GM19099 (cell line): ENCODE data around the gene KANK4.

ENCODE experiments used
- POLR2A ChIP-seq: IDR thresholded peaks from 3 replicates; pipeline ENCODE4 v1.6.1; 2011; ENCODE audit warnings: low read depth; ENCODE audit not compliant: insufficient read length; ENCODE audit errors: extremely low read depth

KANK4 gene

DNA sequence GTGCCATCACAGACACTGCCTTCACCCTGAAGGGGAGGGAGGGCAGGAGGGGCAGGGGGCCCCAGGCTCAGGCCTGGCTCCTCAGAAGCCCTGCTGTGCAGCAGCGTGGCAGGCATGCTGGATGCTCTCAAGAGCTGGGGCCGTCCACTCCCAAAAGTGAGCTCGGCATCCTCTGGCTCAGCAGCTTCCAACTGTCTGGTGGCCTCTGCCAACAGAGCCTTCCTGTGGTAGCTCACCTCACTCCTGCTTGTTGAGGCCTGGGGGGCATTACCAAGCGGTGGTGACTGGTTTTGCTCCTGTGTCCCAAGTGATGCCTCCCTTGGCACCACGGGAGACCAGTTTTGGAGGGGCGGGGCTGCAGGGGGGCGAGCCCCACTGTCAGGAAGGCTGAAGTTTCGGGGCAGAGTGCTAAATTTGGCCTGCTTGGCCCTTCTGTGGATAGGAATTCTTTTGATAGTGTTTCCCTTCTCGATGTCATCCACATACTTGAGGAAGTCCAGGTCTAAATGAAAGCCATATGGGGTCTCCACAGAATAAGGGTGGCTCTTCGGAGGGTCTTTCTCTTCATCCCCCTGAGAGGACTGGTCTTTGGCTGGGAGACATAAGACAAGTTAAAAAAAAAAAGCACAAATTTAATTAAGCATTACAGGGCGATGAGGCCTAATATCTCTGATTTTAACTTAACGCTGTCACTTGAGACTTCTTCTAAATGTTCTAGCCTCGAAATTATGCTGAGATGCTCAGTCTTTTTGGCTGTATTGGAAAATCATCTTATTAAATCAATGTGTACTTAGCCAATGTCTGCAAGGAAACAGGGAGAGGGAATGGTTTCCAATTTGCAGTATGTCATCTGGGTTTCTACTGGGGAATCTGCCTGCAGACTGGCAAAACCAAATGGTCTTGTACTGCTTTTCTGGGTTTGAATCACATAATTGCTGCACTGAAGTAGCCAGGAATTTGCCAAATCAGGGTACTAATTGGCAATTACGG is 44.4 kb downstream of the KANK4 start:
- TF ChIP-seq POLR2A: no peak

DNA sequence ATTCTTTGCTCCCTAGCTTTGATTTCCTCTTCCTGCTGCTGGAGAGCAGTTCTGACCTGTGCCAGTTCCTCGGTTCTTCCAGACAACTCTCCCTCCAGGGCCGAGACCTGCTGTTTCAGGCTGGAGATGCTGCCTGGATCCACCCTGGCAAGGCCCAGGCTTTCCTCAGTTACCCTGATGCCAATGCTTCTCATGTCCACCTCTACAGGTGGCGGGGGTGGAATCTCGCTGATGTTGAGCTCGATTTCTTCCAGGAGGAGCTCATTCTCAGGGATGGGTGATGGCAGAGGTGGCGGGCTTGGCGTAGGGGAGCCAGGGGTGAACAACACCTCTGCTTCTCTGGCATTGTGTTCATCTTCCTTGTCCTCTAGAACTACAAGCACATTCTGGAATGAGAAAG is 45.3 kb downstream of the KANK4 start:
- no peak for TF ChIP-seq POLR2A

DNA sequence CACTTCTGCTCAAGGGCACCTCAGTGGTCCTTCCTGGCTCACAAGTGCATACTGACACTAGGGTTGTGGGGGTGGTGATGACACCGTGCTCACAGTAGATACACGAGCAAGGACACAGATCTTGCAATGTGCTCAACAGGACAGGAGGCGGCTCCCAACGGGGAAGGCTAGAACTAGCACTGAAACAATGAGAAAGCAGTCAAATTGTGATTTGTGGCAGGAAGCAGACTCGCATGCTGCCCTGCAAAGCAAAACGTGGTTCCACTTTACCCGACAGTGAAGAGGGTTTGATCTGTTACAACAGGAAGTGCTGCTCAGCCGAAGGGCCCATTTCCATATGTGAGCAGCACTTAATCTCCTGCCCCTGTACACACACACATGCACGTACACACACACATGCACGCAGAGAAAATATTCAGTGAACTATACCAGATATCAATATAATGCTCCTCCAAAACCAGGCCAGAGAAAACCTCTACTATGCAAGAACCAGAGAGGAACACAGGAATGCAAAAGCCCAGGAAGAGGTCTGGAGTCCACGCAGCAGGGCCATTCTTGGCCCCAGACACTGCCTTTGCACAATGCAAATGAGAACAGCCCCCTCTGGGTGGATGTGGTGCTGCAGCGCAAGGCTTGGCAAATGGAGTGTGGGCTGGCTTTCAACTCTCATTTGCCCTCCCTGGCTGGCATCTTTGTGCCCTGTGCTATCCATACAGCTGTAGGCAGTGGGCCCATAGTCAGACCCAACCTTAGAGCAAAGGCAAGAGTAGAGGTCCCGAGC is 47.1 kb downstream of the KANK4 start:
- no peak for TF ChIP-seq POLR2A

DNA sequence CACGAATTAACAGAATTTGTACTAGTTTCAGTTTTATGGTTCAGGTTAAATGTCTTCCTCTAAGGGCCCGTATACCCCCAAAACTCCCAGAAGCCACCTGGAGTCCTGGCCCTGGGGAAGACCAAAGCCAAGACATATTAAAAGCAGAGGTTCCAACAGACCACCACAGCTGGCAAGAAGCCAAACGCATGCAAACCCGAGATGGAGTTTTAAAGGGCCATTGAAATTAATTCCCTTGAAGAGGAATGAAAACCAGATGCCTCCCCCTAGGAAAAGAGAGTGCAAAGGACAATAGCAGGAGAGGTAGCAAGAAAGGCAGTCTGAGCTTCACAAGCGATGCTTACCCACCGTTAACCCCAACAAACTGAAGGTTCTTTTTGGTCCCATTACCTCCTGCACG is 48.1 kb downstream of the KANK4 start:
- TF ChIP-seq POLR2A: no peak

DNA sequence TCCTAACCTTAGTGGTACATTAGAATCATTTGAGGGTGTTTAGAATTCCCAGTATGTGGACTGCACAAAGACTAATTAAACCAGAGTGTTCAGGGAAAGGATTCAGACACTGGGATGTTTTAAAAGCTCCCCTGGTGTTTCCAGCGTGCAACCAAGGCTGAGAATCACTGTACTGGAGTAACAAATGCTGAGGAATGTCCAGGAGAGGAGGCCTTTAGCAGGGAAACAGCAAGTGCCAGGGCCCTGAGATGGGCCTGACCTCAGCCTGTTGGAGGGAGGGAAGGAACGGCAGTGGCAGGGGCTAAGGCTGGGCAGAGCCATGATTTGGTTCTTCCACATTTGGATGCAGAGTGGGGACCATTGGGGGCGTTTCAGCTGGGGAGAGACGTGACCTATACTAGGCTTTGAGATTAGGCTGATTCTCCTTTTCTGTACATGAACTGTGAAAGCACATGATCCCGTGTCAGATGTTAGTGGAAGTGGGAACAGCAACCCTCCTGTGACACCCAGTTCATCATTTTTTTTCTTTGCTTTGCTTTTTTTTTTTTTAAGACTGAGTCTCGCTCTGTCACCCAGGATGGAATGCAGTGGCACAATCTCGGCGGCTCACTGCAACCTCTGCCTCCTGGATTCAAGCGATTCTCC is 49.3 kb downstream of the KANK4 start:
- TF ChIP-seq POLR2A: no peak

DNA sequence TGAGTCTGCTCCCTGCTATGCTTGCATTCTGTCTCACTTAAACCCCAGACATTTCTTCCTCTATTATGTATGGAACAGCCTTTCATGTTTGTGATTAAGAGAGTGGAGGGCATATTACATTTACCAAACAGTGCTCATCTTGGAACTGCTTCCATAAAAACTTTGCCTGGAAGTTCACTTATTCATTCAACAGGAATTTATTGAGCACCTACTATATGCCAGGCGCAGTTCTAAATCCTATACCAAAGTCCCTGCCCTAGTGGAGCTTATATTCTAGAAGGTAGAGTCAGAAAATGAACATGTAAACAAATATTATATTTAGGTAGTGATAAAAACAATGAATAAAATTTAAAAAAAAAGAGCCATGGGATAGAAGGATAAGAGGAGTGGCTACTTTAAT is 49.8 kb downstream of the KANK4 start:
- no peak for TF ChIP-seq POLR2A

DNA sequence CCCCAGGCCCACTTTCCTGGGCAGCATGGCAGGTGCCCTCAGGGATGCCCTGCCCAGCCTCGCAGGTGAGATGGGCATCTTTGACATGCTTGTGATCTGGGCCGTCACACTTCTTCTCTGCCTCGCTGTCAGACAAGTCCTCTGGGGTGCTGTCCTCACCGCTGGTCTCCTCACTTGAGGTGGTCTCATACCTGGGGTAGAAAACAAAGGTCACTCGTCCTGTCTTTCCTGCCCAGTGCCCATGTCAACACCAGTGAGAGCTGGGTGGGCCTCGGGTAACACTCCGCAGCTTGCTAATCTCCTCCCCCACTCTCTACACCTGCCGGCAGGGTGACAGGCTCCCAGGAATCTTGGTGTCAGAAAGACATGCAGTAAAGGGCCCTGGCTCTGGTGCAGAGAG is 50.9 kb downstream of the KANK4 start:
- no peak for TF ChIP-seq POLR2A

DNA sequence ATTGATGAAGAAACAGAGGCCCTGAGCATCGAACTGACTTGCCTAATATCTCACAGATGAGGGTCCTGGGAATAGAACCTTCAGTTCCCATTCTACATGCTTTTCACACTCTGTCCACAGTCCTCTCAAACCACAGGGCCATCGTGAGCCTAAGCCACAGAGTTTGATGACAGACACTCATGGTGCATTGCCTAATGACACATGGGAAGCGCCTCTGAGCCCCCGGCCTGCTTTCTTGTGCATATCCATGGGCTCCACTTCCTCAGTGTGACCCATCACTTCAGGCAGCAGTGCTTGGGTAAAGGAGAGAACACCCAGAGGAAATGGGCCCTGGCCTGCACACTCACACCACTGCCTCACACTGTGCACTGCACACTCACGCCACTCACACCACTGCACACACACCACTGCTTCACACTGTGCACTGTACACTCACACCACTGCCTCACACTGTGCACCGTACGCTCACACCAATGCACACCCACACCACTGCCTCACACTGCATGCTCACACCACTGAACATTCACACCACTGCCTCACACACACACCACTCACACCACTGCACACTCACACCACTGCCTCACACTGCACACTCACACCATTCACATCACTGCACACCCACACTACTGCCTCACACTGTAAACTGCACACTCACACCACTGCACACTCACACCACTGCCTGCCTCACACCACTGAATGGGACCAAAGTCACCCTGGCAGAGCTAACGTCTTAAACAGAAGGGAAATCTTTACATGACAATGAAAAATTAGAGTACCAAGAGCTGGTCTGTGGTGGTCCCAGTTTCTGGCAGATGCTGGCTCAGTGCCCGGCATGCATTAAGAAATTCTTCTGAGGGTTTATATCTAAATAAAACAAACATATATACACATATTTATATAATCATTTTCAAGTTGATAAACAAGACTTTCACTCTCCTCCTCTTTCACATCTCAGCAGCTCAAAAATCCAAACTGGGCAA is 53.0 kb downstream of the KANK4 start:
- no peak for TF ChIP-seq POLR2A

DNA sequence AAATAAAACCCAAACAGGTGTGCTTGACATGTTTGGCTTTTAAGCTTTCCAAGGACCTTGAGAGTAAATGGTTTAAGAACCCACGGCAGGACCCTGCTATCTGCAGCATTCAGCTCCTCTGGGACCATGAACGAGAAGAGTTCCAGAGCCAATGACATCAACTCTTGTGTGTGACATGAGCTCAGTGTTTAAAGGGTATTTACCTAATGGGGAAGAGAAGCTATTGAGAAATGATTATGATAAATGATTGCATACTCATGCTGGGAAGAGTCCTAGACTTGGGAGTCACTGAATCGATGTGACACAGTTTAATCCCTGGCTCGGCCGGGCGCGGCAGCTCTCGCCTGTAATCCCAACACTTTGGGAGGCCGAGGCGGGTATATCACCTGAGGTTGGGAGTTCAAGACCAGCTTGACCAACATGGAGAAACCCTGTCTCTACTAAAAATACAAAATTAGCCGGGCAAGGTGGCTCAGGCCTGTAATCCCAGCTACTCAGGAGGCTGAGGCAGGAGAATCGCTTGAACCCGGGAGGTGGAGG is 55.4 kb downstream of the KANK4 start:
- no peak for TF ChIP-seq POLR2A

DNA sequence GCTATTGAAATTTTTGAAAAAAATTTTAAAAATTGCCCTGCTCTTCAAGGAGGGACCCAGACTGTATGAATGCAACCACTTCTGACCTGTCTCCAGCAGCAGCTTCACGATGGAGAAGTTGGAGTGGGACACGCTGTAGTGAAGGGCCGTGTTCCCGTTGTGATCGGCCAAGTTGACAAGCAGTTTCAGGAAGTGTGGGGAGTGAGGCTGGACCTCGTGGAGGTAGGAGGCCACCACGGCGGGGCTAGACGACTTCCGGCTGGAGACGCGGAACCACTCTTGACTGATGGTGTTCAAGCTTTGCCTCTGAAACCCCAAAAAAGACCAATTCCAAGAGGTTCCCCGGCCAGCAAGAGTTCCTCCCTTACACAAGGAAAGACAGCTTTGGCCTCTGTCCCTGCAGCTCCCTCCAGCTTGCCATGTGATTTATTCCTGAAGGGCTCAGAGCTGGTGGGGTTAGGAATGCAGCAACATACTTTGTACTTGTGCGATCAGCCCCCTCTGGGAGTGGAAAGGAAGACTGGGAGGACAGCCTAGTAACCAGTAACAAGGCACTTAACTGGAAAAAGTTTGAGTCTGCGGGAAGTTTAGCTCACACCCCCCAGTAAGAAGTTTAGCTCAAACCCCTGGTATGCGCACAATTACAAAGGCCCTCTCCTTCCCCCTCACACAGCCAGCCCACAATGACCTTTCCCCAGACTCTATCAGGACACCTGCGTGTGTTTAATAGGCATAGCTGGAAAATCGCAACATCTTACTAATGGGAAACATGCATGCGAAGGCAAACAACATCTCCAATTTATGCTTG is 56.0 kb downstream of the KANK4 start:
- no peak for TF ChIP-seq POLR2A

DNA sequence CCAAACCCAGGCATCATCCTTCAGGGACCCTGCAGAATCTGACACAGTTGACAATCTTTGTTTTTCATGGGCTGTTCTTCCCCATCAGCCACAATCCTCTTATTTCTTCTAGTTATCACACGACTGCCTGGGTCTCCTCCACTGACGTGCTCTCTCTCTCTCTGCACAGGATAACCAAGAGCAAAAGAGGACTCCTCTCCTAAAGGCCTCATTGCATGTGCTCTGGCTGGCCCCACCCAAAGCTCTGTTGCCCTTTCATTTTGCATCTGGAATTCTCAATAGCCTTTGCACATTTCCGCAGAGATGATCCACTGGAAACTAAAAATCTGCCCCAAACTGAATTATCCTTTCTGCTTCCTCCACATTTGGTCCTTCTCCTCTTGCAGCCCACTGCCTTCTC is 58.5 kb downstream of the KANK4 start:
- TF ChIP-seq POLR2A: no peak

DNA sequence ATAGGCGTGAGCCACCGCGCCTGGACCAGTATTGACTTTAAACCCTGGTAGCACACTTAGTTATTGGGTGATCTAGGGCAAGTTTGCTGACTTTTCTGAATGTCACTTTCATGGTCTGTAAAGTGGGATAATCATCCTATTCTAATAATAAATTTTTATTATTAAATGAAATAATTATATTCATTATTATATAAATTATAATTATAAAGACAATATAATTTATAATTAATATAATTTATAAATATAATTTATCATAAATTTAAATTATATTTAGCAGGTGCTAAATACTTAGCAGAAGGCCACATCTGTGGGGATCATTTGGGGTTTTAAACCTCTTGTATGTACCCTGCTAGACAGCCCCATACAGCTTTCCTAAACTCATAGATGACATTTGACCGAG is 59.7 kb downstream of the KANK4 start:
- no peak for TF ChIP-seq POLR2A

DNA sequence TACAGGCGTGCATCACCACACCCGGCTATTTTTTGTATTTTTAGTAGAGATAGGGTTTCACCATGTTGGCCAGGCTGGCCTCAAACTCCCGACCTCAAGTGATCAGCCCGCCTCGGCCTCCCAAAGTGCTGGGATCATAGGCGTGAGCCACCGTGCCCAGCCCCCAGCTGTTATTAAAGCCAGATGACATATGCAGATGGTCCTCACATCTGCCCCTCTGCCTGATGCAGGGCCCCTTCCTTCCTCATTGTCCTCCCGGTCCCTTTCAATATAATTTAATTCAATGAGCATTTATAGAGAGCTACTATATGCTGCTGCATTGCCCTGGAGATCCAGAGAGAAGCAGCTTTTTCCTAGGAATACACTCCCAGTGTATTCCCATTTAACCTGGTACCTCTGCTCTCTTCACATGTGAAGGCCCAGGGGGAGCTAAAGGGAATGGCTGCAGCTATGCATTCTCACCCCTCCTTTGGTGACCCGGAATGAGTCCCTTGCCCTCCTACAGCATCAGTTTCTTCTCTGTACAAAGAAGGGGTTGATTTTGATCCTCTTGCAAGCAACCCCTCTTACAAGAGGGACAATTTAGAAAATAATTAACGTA is 69.0 kb downstream of the KANK4 start:
- no peak for TF ChIP-seq POLR2A
